NCI-H510A treated with DMSO at 0.1 percent for 48 hours (cell line): Measurements from ENCODE around the gene ACY1.

Experiments
- DNase-seq: peaks from one replicate; lab custom pipeline; 2025; lab: John Stamatoyannopoulos, UW

ACY1 gene

DNA sequence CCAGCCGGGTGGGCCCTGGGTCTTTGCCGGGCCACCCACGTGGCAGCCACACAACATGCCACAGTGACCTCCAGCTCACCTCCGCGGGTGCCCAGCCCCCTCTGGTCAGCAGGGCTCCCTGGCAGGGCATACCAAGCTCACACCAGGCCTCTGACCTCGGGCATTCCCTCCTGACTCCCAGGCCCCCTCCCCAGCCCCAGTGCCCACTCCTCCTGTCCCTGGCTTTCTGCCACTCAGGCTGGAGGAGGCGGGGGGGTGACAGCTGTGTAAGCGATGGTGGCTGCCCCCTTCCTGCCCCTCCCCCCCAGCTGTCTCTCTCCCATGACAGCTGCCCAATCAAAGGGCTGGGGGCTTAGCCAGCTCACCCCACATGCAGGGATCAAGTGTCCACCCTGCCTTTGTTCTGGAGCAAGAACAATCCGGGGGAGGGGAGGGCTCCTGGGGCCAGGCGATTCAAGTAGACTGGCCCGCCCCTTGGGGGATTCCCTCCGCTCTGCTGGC, 19.3 kb upstream of the ACY1 start:
- no peak for DNase-seq

DNA sequence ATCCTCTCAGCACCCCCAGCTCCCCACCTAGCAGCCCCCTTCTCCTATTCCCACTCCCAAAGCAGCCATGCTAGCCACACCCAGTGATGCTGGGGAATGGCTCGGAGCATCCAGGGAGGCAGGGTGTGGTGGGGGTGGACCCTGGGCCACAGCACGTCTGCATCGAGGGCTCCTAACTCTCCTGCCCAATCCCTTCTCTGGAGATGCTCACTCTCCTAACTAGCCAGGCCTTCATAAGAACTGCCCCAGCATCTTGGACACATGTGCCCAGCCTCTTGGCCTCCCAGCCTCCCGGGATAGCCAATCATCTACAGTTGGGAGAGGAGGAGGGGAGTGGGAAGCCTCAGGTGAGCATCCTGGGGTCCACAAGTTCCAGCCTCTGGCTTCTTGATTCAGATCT, 18.8 kb upstream of the ACY1 start:
- DNase-seq, result no peak

DNA sequence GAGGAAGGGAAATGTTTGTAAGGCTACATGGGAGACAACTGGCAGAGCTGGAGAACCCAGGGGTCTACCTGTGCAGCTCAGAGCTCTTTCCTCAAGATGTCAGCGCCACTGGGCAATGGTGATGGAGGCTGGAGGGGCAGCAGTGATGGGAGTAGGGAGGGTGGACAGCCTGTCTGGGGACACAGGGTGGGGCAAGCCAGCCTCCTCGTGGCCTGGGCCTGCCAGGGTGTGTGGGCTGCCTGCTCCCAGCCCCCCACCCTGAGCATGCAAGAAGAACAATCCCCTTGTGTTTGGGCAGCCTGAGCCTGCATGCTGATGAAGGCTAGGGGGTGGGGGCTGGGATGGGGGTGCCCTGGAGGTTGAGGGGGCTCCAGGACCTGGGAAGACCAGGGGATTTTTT, 17.3 kb upstream of the ACY1 start:
- DNase-seq, result no peak

DNA sequence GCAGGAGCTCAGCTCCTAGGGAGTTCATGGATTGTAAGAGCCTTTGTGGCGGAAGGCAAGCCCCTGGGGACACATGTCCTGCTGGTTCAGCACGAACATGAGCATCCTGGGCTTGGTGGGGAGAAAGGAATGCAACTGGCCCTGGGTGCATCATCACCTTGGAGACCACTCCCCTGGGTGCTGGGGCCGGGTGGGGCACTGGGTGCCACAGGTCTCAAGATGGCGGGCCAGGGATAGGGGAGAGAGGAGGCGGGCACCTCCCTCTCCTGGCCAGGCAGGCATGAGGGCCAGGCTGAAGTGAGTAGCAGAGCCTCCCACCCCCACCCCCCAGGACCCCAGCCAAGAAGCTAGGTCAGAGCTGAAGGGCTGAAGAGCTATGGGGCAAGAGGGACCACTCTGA, 16.8 kb upstream of the ACY1 start:
- DNase-seq, result no peak

DNA sequence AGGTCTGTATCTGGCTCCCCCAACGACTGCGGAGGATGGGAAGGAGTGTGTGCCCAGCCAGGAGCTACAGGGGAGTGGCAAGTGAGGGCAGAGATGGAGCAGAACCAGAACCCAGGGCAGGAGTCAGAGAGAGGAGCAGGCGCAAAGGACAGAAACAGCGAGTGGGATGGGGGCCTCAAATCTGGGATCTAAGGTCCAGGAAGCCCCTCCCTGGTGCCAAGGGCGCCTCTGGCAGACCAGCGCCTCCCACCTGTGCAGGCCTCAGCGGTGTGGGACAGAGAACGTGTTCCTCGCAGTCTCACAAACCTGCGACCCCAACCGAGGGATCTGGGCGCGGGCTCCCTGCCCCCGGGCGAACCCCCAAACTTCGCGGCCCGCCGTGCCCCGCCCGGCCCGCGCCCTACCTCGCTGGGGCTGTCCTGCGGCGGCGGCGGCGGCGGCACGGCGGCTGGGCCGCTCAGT, 16.4 kb upstream of the ACY1 start:
- DNase-seq, result no peak

DNA sequence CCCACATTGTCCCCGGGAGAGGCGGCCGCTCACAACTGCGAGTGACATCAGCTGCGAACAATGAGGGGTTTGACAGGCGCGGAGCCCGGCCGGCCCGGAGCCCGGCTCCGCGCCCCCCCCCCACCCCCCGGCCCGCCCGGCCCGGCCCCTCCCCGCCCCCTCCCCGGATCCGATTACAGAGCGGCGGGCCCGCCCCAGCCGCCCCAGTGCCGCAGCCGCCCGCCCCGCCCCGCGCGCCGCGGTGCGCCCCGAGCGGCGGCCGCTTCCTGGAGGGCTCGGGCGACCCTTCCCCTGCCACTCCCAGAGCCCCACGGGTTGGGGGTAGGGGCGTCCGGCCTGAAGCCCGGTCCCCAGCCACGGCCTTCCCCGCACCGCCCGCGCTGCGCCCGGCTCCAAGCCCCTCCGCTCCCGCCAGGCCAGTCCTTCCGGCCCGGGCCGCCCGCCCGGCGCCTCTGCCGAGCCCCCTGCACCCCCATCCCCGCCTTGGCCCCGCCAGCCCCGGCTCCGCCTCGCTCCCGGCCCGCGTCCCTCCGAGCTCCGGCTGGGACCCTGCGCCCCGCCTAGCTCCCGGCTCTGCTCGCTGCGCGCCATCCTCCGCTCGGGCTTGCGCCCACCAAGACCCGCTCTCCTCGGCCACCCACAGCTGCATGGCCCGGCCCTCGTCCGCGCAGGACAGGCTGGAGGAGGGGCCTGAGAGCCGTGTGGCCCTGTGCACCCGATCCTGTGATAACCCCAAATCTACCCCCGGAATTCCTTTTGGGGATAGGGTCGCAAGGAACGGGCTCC, 15.8 kb upstream of the ACY1 start, which contains the start of gene PCBP4:
Gene PCBP4 (minus strand): TSS at position 71 of the 786 bp plus-strand sequence. CDS start 6,214 bp downstream, outside the sequence.
- peak; percentile 44 for DNase-seq

DNA sequence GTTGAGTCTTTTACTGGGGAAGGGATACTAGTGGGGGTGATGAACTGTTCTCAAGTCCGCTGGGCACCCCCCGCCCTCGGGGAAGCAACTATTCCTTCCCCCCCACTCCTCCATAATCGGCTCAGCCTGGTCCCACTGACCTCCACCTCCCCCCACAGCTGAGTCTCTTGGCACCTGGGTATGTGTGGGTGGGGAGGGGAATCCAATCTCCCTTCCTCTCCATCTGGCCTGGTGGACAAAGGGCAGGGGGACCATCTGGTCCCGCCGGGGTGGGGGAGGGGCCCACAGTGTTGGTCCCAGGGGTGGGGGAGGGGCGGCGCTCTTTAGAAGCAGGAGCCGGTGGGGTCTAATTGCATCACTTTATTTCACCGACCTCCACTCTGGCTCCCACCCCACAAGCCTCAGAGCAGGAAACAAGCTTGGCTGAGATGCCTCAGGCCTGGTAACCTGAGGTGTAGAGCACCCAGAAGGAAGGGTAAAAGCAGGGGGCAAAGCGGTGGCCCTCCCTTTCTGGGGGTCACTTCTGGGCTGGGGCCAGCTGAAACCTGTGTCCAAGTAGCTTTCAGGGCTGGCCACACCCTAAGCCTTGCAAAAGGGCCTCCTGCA, 15.1 kb upstream of the ACY1 start:
- no peak for DNase-seq

DNA sequence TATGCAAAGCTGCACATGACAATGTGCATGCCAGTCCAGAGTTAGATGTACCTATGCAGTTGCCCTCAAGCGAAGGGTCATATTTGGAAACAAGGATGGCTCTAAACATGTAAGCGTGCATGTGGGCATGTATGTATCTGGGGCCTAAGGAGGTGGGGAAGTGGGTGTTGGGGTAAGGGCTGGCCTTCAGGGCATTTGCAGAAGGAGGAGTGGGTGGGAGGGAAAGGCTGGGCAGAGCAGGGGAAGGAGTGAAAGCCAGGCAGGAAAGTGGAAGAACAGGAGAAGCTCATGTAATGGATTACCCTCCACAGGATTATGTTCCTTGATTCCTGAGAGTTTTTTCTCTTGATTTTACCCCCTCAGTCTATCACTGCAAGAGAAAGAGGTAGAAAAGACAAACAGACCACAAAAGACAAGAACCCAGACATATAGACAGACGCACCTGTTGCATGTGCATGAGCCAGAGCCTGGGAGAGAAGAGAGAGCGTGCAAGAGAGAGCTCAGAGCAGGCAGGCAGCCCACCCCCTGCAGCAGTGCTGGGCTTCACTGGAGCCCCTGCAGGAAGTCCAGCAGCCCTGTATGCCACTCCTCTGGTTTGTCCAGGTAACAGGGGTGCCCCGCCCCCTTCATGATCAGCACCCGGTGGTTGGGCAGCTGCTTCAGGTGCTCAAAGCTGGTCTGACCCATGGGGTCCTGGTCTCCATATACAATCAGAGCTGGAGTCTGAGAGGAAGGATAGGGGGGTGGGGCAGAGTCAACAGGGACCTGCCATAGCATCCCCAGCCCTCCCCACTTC, 14.3 kb upstream of the ACY1 start:
- no peak for DNase-seq

DNA sequence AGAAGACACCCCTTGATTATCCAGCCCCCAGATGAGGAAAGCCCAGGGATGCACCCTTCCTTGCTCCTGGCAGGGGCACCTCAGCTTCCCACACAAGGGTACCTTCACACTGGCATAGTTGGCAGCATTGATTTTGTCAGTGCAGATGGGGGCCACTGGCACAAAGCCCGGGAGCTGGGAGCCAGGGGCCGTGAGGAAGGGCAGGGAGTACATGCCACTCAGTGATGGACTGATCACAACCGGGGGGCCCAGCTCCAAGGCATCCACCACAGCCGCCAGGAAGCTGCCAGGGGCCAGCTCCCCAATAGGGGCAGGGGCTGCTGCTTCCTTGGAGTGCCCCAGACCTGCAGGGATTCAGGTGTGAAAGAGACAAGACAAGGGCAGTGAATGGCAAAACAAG, 13.5 kb upstream of the ACY1 start:
- DNase-seq, result no peak

DNA sequence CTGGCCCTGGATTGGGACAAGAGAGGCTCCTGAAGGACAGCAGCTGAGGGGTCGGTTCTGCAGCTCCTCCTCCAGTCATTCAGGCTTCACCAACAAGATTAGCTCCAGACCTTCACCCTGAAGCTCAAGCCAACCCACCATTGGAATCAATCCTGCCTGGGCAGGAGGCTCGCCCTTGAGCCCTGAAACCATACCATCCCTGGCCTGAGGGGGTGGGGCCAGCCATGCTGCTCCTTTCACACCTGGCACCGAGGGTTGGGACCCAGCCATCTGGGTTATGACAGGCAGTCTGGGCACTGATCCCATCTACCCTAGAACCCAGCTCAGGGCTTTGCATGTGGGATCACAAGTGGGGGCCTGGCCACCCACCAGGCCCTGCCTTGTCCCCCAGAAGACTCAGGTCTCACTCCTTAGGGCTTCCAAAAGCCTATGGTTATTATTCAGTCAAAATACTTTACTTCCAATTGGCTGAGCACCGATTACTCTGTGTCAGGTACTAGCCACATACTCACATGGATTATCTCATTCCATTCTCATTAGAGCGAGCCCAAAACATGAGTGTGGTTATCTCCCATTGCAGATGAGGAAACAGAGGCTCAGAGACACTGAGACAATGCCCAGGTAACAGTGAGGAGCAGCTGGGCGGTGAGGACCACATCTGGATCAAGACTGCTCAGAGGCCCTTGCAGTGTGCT, 12.6 kb upstream of the ACY1 start:
- DNase-seq, result no peak

DNA sequence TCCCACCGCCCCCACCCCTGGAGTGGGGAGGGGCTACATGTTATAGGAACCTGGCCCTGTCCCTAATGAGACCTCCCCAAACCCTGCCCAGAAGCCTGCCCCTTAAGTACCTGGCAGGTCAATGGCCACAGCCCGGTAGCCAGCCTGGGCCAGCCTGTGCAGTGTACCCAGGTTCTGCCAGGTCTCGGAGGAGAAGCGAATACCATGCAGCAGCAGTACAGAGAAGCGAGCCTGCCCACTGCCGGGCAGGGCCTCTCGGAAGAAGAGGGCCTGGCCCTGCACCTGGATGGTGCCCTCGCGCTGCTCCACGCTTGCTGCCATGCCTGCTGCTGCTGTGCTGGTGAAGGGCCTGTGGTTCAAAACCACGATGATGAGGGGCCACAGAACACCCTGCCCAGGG, 12.0 kb upstream of the ACY1 start:
- no peak for DNase-seq

DNA sequence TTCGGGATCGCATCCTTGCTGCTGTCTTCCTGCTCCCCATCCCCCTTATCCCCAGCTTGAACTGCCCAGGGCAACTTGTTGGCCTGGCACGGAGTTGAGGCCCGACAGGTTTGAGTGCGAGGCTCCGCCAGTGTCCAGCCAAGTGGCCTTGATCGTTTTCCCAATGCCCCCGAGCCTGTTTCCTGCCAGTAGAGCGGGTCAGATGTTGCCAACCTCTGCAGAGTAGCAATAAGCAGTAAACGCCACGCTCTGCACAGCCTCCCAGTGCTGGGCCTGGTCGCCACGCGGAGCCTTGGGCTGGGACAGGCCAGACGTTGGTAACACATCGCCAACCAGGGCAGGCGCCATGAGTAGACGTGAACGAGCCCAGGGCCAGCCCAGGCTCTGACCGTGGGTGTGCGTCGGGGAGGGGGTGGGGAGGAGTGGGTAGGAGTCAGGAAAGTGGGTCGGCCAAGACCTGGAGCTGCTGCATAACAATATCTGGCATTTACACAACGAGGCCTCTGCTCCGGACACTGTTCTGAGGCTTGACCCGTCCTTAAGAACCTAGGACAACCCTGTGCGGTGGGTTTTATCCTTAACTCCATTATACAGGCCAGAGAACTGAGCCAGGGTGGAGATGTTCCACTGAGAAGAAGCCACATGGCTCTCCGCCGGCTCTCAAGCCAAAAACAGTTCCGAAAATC, 8.9 kb upstream of the ACY1 start:
- no peak for DNase-seq

DNA sequence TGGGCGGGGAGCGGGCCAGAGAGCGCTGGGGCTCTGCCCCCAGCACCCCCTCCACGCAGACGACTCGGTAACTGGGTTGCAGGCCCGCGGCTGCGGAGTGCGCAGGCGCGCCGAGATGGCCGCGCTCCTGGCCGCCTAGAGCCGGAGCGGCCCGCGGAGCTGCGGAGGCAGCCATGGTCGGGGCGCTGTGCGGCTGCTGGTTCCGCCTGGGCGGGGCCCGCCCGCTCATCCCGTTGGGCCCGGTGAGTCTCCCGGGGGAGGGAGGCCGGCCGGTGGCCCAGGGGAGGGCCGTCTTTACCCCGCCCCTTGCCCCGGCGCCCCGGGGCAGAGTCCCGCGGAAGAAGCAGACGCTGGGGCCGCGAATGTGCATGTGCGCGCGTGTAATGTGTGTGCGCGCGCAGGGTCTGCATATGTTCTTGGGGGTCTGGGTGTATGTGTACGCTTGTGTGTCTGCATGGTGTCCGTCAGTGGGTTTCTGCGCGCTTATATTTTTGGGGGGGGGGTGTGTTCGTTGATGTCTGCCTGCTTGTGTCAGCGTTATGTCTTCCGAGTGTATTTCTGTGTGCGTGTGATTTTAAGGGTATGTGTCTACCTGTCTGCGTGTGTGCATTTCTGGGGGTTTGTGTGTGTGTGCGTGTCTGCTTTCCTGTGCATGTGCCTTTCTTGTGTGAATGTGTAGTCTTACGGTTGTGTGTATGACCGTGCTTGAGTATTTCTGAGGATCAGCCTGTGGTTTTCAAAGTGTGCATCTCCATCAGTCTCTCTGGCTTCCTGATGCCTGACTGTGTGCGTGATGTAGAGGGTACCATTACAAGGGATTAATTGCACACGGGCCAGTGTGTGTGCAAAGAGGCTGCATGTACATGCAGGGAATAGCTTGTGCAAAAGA, 8.1 kb upstream of the ACY1 start, which contains the start of gene ABHD14A:
Gene ABHD14A (plus strand): TSS at position 102 of the 889 bp plus-strand sequence. CDS start 72 bp downstream, at position 174.
- DNase-seq, result peak; percentile 26

DNA sequence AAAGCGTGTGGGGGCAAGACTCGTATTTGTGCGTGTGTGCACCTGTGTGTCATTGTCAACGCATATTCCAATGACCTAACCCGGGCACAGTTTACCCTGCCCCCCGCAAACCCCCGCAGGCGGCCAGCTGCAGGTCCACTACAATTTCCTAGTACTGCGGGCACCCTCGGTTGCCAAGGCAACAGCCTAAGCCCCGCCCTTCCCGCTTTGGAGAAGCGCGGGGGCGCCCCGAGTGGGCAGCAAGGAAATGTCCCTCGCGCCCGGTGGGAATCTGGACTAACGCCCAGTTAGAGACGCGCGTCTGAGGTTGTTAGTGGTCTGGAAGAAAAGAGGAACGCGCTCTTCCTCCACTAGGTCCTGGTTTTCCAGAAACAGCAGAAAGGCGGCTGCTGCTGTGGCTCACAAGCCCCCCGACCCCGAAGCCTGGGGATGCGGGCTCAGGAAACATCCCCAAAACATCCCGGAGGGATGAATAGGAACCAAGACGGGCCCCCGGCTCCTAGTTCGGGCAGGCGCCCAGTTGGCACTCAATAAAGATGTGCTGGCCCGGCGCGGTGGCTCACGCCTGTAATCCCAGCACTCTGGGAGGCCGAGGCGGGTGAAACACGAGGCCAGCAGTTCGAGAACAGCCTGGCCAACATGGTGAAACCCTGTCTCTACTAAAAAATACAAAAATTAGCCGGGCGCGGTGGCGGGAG, 7.3 kb upstream of the ACY1 start:
- no peak for DNase-seq

DNA sequence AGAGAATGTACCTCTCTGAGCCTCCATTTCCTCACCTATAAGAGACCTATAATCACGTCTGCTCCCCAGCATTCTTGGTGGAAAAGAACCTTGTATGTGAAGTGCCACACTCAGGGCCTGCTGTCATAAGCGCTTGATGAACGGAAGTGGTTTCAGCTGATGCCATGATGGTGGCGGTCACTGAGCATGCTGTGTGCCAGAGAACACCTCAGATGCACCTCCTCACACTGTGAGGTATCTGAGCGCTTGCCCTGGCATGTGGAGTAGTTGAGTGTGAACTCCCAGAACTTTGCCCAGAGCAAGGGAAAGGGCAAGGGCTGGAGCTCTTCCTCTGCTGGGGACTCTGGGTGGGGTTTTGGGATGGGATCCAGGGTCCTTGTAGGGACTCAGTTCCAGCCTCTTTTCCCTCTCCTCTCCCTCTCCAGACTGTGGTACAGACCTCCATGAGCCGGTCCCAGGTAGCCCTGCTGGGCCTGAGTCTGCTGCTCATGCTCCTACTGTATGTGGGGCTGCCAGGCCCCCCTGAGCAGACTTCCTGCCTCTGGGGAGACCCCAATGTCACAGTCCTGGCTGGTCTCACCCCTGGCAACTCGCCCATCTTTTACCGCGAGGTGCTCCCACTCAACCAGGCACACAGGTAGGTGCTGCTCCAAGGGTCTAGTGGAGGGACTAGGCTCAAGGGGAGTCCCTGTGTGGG, 5.7 kb upstream of the ACY1 start:
- DNase-seq, result no peak

DNA sequence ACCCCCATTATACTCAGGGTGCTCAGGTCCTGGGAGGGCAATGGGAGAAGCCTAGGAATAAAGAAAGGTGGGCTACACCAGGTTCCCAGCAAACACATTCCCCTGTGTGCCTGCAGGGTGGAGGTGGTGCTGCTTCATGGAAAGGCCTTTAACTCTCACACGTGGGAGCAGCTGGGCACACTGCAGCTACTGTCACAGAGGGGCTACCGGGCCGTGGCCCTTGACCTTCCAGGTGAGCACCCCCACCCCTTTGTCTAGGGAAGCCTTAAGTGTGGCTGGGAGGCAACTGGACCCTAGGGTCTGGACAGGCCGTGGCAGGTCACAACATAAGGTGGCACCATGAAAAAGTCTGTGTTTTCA, 5.2 kb upstream of the ACY1 start:
- no peak for DNase-seq

DNA sequence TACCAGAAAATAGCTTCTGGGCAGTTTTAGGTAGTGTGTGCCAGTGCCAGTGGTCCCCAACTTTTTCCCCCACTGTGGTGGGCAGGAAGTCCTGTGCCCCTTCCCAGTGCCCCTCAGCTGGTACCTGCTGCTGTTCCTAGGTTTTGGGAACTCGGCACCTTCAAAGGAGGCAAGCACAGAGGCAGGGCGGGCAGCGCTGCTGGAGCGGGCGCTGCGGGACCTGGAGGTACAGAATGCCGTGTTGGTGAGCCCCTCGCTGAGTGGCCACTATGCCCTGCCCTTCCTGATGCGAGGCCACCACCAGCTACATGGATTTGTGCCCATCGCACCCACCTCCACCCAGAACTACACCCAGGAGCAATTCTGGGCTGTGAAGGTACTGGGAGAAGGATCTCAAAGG, 3.1 kb upstream of the ACY1 start:
- no peak for DNase-seq

DNA sequence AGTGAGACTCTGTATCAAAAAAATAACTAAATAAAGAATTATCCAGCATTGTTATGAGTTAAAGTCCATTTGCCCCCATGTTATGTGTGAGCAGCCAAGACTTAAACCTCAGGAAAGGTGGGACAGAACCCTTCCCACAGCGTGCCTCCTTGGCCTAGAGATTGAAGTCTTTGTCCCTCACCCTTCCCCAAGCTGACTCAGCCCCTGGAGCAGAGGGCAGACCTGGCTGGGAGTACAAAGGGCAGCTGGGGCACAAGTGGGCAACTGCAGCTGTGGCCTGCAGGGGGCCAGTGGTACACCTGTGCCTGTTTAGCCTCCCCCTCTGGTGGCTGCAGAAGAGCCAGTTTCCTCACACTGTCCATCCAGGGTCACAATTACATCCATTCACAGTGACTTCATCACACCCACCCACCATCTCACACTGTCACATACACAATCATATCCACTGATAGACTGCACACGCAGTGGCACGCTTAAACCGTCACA, 940 bp upstream of the ACY1 start:
- DNase-seq, result peak; percentile 62
